Vagina (tissue), 2 donors: ENCODE results near the gene ALG3. TPM values are rescaled to one million over a fixed set of nuclear protein-coding genes. Genes with fewer than 3 reads are reported as not detected.
A peak's percentile ranks its signal among the peaks of the same experiment; 100 is the strongest.

Experiments
- DNase-seq, 2 donors: peaks; one replicate each; pipeline ENCODE4 v3.0.0-alpha.2; 2017; ENCODE audit errors: extremely low spot score in 2 of 2
- H3K27ac ChIP-seq: fragments of 200-600 bp; sonication (generic); one replicate; pipeline ENCODE4 v1.5.1; 2019
- H3K27me3 ChIP-seq: fragments of 200-600 bp; sonication (generic); one replicate; pipeline ENCODE4 v1.5.1; 2019
- H3K36me3 ChIP-seq, 2 donors: fragments of 200-600 bp; sonication (generic); one replicate each; pipeline ENCODE4 v1.5.1; 2017 to 2019
- H3K4me1 ChIP-seq: fragments of 200-600 bp; sonication (generic); one replicate; pipeline ENCODE4 v1.5.1; 2019
- H3K4me3 ChIP-seq, 2 donors: fragments of 200-600 bp; sonication (generic); 1 replicate in 1 of 2; 2 replicates in 1 of 2; pipeline ENCODE4 v1.5.1; 2016 to 2019
- H3K9me3 ChIP-seq: fragments of 200-600 bp; sonication (generic); one replicate; pipeline ENCODE4 v1.5.1; 2019
- CTCF ChIP-seq, 3 experiments: fragments of 450-650 bp in 2 of 3; fragments of 200-600 bp in 1 of 3; sonication (generic) in 1 of 3; IDR thresholded peaks; one replicate each; pipeline ENCODE4 v1.5.1; 2017 to 2019; ENCODE audit warnings: antibody characterized with exemption in 3 of 3, mild to moderate bottlenecking in 2 of 3, moderate library complexity in 2 of 3
- POLR2A ChIP-seq, 2 donors: fragments of 450-650 bp; IDR thresholded peaks; one replicate each; pipeline ENCODE4 v1.6.1; 2017; ENCODE audit warnings: antibody characterized with exemption in 2 of 2, mild to moderate bottlenecking in 2 of 2, moderate library complexity in 2 of 2
- POLR2AphosphoS5 ChIP-seq, 2 donors: sonication (generic); formaldehyde crosslinking; IDR thresholded peaks; one replicate each; pipeline ENCODE4 v1.9.0; 2017; ENCODE audit warnings: antibody characterized with exemption in 2 of 2, mild to moderate bottlenecking in 2 of 2, low read depth in 1 of 2; ENCODE audit not compliant: insufficient read depth in 1 of 2
- intact Hi-C: fragments of 100-400 bp; cut with DNase I; formaldehyde crosslinking; loops from one replicate; pipeline ENCODE4 v1.15.1; 2023
- total RNA-seq: library from RNA; depleted of rRNA; stranded (reverse); fragments of >200 nt; gene quantifications from one replicate; pipeline ENCODE4 v1.2.3, GENCODE V29; 2016

Gene ALG3
- total RNA-seq, 1 donor from 2014 or later = 58.2 TPM

GRCh38 chr3:184230081-184230602 is 18.6 kb downstream of the ALG3 start:
- H3K36me3 ChIP-seq = no peaks in the 10 kb centered on the region
- TF ChIP-seq CTCF (IDR thresholded peaks at IDR 0.05) (no peak), POLR2A (IDR thresholded peaks at IDR 0.05) (no peak), POLR2AphosphoS5 (IDR thresholded peaks at IDR 0.05; ENCODE audit: insufficient read depth in 1 of 2, low read depth in 1 of 2) (no peak)
- peak overlapping the region; percentile 44 to 47 for H3K4me3 ChIP-seq
- H3K27me3 ChIP-seq = peaks cover 23% of the 10 kb centered on the region
- intact Hi-C loops = no loop called here
- peaks cover 19% of the 10 kb centered on the region for H3K4me1 ChIP-seq
- H3K9me3 ChIP-seq = no peaks in the 10 kb centered on the region
- H3K27ac ChIP-seq = no peak overlapping the region
- DNase-seq = no peak

- Histone ChIP-seq H3K4me1 (peaks cover 19% of the 10 kb centered on the region), H3K27ac (no peak within 1 kb of the TSS), H3K27me3 (peaks cover 23% of the 10 kb centered on the region), H3K36me3 (no peaks in the 10 kb centered on the region), H3K9me3 (no peaks in the 10 kb centered on the region), H3K4me3 (peak within 1 kb of the TSS; percentile 44 to 47)
- DNase-seq = no peak
- intact Hi-C loops = no loop called here
- TF ChIP-seq CTCF (IDR thresholded peaks at IDR 0.05) (no peak), POLR2A (IDR thresholded peaks at IDR 0.05) (no peak), POLR2AphosphoS5 (IDR thresholded peaks at IDR 0.05; ENCODE audit: insufficient read depth in 1 of 2, low read depth in 1 of 2) (no peak)
Measured at GRCh38 chr3:184229394-184230080, 19.2 kb downstream of the ALG3 start, which contains the start of gene VWA5B2. Gene VWA5B2 (plus strand): TSS chr3:184229585. CDS start chr3:184230529, 944 bp downstream.

- no peak for DNase-seq
- H3K4me3 ChIP-seq = peak overlapping the region; percentile 44 to 47
- intact Hi-C loops = no loop called here
- H3K27me3 ChIP-seq = peaks cover 23% of the 10 kb centered on the region
- peaks cover 19% of the 10 kb centered on the region for H3K4me1 ChIP-seq
- H3K36me3 ChIP-seq = no peaks in the 10 kb centered on the region
- TF ChIP-seq POLR2A (IDR thresholded peaks at IDR 0.05) (no peak), CTCF (IDR thresholded peaks at IDR 0.05) (no peak), POLR2AphosphoS5 (IDR thresholded peaks at IDR 0.05; ENCODE audit: insufficient read depth in 1 of 2, low read depth in 1 of 2) (no peak)
- no peaks in the 10 kb centered on the region for H3K9me3 ChIP-seq
- no peak overlapping the region for H3K27ac ChIP-seq
Measured at GRCh38 chr3:184228376-184229137, 20.2 kb downstream of the ALG3 start.

GRCh38 chr3:184227481-184227935 is 21.3 kb downstream of the ALG3 start:
- intact Hi-C loops = no loop called here
- peaks cover 23% of the 10 kb centered on the region for H3K27me3 ChIP-seq
- no peak for DNase-seq

More at GRCh38 chr3:184227481-184227935, 21.3 kb downstream of the ALG3 start:
- TF ChIP-seq CTCF (IDR thresholded peaks at IDR 0.05) = peak; percentile 20 to 40 (median 23)
- no peak for TF ChIP-seq POLR2A (IDR thresholded peaks at IDR 0.05)
- Histone ChIP-seq H3K9me3 (no peaks in the 10 kb centered on the region), H3K36me3 (no peaks in the 10 kb centered on the region), H3K27ac (no peak overlapping the region), H3K4me1 (peaks cover 19% of the 10 kb centered on the region), H3K4me3 (no peak overlapping the region)
